ENCODE data around the gene IRAK1.

The IRAK1 gene

GRCh38 chrX:154040863-154041262 lies 21.2 kb upstream of the IRAK1 start:
- no peak for TF ChIP-seq CTCF (IDR thresholded peaks at IDR 0.05; ENCODE audit: low read depth, low read length)
- DNase-seq (ENCODE audit: extremely low read depth, low read depth) = no peak

GRCh38 chrX:154040307-154040756 lies 20.6 kb upstream of the IRAK1 start:
- no peak for TF ChIP-seq CTCF (IDR thresholded peaks at IDR 0.05; ENCODE audit: low read depth, low read length)
- DNase-seq (ENCODE audit: extremely low read depth, low read depth) = no peak

GRCh38 chrX:154039577-154039976 lies 19.9 kb upstream of the IRAK1 start:
- TF ChIP-seq CTCF (IDR thresholded peaks at IDR 0.05; ENCODE audit: low read depth, low read length) = no peak
- no peak for DNase-seq (ENCODE audit: extremely low read depth, low read depth)

- TF ChIP-seq CTCF (IDR thresholded peaks at IDR 0.05; ENCODE audit: low read depth, low read length) = no peak
- DNase-seq (ENCODE audit: extremely low read depth, low read depth) = no peak
Measured at GRCh38 chrX:154038656-154039055, 19.0 kb upstream of the IRAK1 start.

- TF ChIP-seq CTCF (IDR thresholded peaks at IDR 0.05; ENCODE audit: low read depth, low read length) = no peak
- DNase-seq (ENCODE audit: extremely low read depth, low read depth) = no peak
Measured at GRCh38 chrX:154037754-154038153, 18.1 kb upstream of the IRAK1 start.

- TF ChIP-seq CTCF (IDR thresholded peaks at IDR 0.05; ENCODE audit: low read depth, low read length) = no peak
- no peak for DNase-seq (ENCODE audit: extremely low read depth, low read depth)
Measured at GRCh38 chrX:154036513-154036912, 16.8 kb upstream of the IRAK1 start.

- no peak for DNase-seq (ENCODE audit: extremely low read depth, low read depth)
- no peak for TF ChIP-seq CTCF (IDR thresholded peaks at IDR 0.05; ENCODE audit: low read depth, low read length)
Measured at GRCh38 chrX:154033848-154034247, 14.1 kb upstream of the IRAK1 start.
